Bronchial epithelial cell (primary cell): ENCODE measurements around the gene RPS19. TPM values are rescaled to one million over a fixed set of nuclear protein-coding genes. Genes with fewer than 3 reads are reported as not detected.

ENCODE experiments used
- DNase-seq: peaks from one replicate; pipeline ENCODE4 v3.0.0-alpha.2; 2010; ENCODE audit warnings: low read depth
- FAIRE-seq: peaks from 2 replicates; lab custom pipeline; 2011; peaks lifted over from hg19 to GRCh38; lab: Jason Lieb, UNC
- H3K27me3 ChIP-seq: 2 replicates; pipeline ENCODE4 v1.5.1; 2011; ENCODE audit warnings: low read length; ENCODE audit not compliant: control insufficient read depth, insufficient read depth
- H3K36me3 ChIP-seq: 2 replicates; pipeline ENCODE4 v1.5.1; 2011; ENCODE audit warnings: low read length; ENCODE audit not compliant: control insufficient read depth, insufficient read depth
- H3K4me3 ChIP-seq: 2 replicates; pipeline ENCODE4 v1.5.1; 2011; ENCODE audit warnings: mild to moderate bottlenecking, low read depth, low read length, control low read depth
- total RNA-seq: library from RNA; depleted of rRNA; stranded (reverse); fragments of >200 nt; gene quantifications from 2 replicates; pipeline ENCODE4 v1.2.1, GENCODE V29; 2014
- TF ChIP-seq, protein P1 (sequence below): IDR thresholded peaks from 2 replicates; pipeline ENCODE4 v1.5.1; 2011; ENCODE audit warnings: mild to moderate bottlenecking, moderate library complexity, low read length, control low read depth, inconsistent platforms; ENCODE audit not compliant: insufficient read depth, severe bottlenecking

The RPS19 gene
- total RNA-seq, 1 donor from 2014 or later = 2,277 TPM

DNA sequence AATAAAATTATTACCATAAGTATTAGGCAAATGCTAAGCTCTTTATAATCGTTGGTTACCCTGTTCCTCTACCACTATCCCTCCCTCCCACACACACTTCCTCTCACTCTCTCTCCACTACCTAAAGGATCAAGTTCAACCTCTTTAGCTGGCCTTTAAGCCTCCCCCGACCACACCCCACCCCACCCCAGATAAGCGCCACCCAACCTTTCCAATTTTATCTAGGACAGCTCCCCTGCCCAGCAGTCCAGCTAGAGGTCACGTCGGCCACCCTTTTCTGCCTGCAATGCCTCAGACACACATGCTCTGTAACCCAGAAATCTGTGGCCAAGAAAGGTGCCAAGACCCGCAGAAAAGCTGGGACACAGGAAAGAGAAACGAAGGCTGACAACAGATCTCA is 16.7 kb upstream of the RPS19 start:
- no peaks in the 10 kb centered on the region for H3K36me3 ChIP-seq
- TF ChIP-seq, protein P1, sequence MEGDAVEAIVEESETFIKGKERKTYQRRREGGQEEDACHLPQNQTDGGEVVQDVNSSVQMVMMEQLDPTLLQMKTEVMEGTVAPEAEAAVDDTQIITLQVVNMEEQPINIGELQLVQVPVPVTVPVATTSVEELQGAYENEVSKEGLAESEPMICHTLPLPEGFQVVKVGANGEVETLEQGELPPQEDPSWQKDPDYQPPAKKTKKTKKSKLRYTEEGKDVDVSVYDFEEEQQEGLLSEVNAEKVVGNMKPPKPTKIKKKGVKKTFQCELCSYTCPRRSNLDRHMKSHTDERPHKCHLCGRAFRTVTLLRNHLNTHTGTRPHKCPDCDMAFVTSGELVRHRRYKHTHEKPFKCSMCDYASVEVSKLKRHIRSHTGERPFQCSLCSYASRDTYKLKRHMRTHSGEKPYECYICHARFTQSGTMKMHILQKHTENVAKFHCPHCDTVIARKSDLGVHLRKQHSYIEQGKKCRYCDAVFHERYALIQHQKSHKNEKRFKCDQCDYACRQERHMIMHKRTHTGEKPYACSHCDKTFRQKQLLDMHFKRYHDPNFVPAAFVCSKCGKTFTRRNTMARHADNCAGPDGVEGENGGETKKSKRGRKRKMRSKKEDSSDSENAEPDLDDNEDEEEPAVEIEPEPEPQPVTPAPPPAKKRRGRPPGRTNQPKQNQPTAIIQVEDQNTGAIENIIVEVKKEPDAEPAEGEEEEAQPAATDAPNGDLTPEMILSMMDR = no peak
- DNase-seq = no peak
- no peak for FAIRE-seq
- H3K4me3 ChIP-seq = no peak overlapping the region
- H3K27me3 ChIP-seq = peaks cover 4% of the 10 kb centered on the region

GRCh38 chr19:41844601-41845000 is 15.5 kb upstream of the RPS19 start, which contains the start of gene LYPD4:
Gene LYPD4, minus strand, starts transcription at chr19:41844683. Its CDS starts 5,398 bp downstream, at chr19:41839285.
- no peaks in the 10 kb centered on the region for H3K36me3 ChIP-seq
- FAIRE-seq (no peak), DNase-seq (no peak)
- H3K4me3 ChIP-seq = no peak within 1 kb of the TSS
- peaks cover 3% of the 10 kb centered on the region for H3K27me3 ChIP-seq
- TF ChIP-seq, protein P1 = no peak

DNA sequence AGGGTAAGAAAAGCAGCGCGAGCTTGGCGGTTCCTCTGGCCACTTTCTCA is 15.2 kb upstream of the RPS19 start, which contains the start of gene DMRTC2:
Gene DMRTC2 (plus strand): TSS at position 42 of the 50 bp plus-strand sequence. CDS start 2,387 bp downstream, outside the sequence.
- Histone ChIP-seq H3K36me3 (no peaks in the 10 kb centered on the region), H3K4me3 (no peak within 1 kb of the TSS), H3K27me3 (peaks cover 3% of the 10 kb centered on the region)
- DNase-seq = no peak
- TF ChIP-seq, protein P1 = no peak
- no peak for FAIRE-seq

GRCh38 chr19:41845051-41845590 is 14.9 kb upstream of the RPS19 start:
- TF ChIP-seq, protein P1 = no peak
- Histone ChIP-seq H3K27me3 (peaks cover 3% of the 10 kb centered on the region), H3K4me3 (no peak overlapping the region), H3K36me3 (no peaks in the 10 kb centered on the region)
- DNase-seq (no peak), FAIRE-seq (no peak)

GRCh38 chr19:41847351-41848105 is 12.5 kb upstream of the RPS19 start:
- TF ChIP-seq, protein P1 = no peak
- Histone ChIP-seq H3K27me3 (peaks cover 4% of the 10 kb centered on the region), H3K36me3 (no peaks in the 10 kb centered on the region), H3K4me3 (no peak overlapping the region)
- DNase-seq = no peak
- FAIRE-seq = no peak

GRCh38 chr19:41848666-41849065 is 11.4 kb upstream of the RPS19 start:
- Histone ChIP-seq H3K4me3 (no peak overlapping the region), H3K27me3 (peaks cover 4% of the 10 kb centered on the region), H3K36me3 (no peaks in the 10 kb centered on the region)
- TF ChIP-seq, protein P1 = no peak
- FAIRE-seq = no peak
- no peak for DNase-seq
